ENCODE data around the gene KIRREL2. TPM values are rescaled to one million over a fixed set of nuclear protein-coding genes. Genes with fewer than 3 reads are reported as not detected.

Gene KIRREL2
- total RNA-seq, 4 donors from 2014 or later: not detected

DNA sequence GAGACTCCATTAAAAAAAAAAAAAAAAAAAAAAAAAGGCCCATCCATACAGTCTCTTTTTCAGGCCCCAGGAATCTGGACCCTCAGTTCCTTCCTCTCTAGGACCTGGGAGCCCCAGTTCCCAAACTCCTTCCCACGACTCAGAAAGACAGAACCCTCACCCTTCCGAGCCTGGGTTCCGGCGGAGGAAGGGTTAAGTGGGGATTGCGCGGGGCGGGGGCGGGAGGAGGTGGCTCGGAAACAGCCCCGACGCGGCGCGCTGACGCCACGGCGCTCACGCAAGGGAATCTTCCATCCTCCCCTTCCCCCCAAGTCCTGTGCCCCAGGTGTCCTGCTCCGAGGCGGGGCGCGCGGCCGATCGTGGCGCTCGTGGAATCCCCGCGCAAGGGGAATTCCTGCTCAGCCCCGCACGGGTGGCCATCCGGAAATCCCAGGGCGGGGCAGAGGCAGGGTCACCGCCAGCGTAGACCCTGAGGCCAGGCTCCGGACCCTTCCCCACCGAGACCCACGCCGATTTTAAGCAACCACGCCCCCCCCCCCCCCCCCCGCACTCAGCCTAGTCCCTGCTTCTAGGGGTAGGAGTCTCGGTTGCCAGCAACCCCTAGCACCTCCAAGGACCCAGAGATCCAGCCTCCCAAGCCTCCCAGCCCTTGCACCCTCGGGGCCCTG lies 43.0 kb downstream of the KIRREL2 start:
- TF ChIP-seq EP300 (IDR thresholded peaks at IDR 0.05) (no peak), POLR2A (IDR thresholded peaks at IDR 0.05) (no peak), POLR2AphosphoS5 (IDR thresholded peaks at IDR 0.05) (no peak)
- TF ChIP-seq, protein P1, sequence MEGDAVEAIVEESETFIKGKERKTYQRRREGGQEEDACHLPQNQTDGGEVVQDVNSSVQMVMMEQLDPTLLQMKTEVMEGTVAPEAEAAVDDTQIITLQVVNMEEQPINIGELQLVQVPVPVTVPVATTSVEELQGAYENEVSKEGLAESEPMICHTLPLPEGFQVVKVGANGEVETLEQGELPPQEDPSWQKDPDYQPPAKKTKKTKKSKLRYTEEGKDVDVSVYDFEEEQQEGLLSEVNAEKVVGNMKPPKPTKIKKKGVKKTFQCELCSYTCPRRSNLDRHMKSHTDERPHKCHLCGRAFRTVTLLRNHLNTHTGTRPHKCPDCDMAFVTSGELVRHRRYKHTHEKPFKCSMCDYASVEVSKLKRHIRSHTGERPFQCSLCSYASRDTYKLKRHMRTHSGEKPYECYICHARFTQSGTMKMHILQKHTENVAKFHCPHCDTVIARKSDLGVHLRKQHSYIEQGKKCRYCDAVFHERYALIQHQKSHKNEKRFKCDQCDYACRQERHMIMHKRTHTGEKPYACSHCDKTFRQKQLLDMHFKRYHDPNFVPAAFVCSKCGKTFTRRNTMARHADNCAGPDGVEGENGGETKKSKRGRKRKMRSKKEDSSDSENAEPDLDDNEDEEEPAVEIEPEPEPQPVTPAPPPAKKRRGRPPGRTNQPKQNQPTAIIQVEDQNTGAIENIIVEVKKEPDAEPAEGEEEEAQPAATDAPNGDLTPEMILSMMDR (IDR thresholded peaks at IDR 0.05): no peak
- peak overlapping the region; percentile 71 for H3K27ac ChIP-seq
- no peaks in the 10 kb centered on the region for H3K9me3 ChIP-seq
- peaks cover 25% of the 10 kb centered on the region for H3K36me3 ChIP-seq
- peak; percentile 81 to 88 for DNase-seq (ENCODE audit: low spot score in 2 of 2)
- no peaks in the 10 kb centered on the region for H3K27me3 ChIP-seq
- peak overlapping the region; percentile 70 for H3K4me3 ChIP-seq
- peaks cover 47% of the 10 kb centered on the region for H3K4me1 ChIP-seq
- WGBS: under 1% methylated on average over 37 of the region's 43 CpGs

DNA sequence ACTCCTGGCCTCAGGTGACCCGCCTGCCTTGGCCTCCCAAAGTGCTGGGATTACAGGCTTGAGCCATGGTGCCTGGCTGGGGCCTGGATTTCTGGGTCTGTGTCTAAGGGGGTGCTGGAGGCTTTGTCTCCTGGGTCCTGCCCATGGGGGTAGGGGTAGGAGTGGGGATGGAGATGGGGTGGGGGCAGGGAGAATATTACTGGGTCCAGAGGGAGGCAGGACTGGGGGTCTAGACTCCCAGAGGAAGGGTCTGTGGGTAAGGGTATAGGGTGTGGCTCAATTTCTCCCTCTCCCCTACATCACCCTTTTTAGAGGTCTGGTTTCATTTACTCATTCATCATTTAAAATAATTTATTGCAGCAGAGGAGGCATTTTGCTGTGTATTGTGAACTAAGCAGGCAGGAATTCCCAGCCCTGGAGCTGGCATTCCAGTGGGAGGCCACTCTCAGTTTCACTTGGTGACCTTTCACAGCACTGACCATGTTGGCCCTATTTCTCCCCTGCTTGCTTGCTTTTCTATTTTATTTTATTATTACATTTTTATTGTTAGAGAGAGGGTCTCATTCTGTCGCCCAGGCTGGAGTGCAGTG lies 44.4 kb downstream of the KIRREL2 start:
- peak overlapping the region; percentile 71 for H3K27ac ChIP-seq
- peak overlapping the region; percentile 70 for H3K4me3 ChIP-seq
- H3K27me3 ChIP-seq: no peaks in the 10 kb centered on the region

DNA sequence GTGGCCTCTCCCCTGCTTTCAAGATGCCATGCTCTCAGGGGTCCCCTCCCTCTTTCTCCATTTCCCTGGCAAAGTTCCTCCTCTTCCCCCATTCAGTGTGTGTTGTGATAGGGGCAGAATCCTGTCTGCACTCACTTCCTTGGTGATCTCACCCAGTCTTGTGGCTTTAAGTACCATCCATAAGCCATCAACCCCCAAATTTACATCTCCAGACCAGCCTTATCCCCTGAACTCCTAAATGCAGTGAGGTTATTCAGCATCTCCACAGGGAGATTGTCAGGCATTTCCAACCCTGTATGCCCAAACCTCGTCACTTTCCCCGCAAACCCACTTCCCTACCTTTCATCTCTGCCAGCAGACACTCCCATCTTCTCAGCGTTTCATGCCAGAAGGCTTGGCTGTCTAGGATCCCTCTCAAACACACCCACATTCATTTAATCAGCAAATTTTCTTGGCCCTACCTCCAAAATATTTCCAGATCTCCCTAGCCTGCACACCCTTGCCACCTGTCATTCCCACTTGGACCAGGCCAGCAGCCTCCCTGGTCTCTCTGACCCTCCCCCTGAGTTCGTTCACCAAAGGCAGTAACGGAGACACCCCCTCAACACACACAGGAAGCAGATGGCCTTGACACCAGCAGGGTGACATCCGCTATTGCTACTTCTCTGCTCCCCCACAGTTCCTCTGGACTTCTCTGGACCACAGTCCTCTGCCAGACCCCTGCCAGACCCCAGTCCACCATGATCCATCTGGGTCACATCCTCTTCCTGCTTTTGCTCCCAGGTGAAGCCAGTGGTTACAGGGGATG lies 45.3 kb downstream of the KIRREL2 start, which contains the start of gene HCST:
HCST (plus strand) TSS at position 676 of the 808 bp plus-strand sequence; CDS start at position 741, 65 bp downstream.
- DNase-seq (ENCODE audit: low spot score in 2 of 2): no peak
- H3K9me3 ChIP-seq: no peaks in the 10 kb centered on the region
- peak within 1 kb of the TSS; percentile 21 for H3K4me3 ChIP-seq
- H3K27ac ChIP-seq: peak within 1 kb of the TSS; percentile 71
- whole genome bisulfite sequencing: 17% methylated on average over 6 of the region's 6 CpGs
- TF ChIP-seq POLR2A (IDR thresholded peaks at IDR 0.05): no peak
- TF ChIP-seq, protein P1 (IDR thresholded peaks at IDR 0.05): no peak
- TF ChIP-seq EP300 (IDR thresholded peaks at IDR 0.05): no peak
- no peak for TF ChIP-seq POLR2AphosphoS5 (IDR thresholded peaks at IDR 0.05)
- H3K4me1 ChIP-seq: peaks cover 52% of the 10 kb centered on the region
- H3K36me3 ChIP-seq: peaks cover 1% of the 10 kb centered on the region
- no peaks in the 10 kb centered on the region for H3K27me3 ChIP-seq

More for the DNA sequence above, 44.4 kb downstream of the KIRREL2 start:
- Histone ChIP-seq H3K36me3 (peaks cover 11% of the 10 kb centered on the region), H3K4me1 (peaks cover 47% of the 10 kb centered on the region), H3K9me3 (no peaks in the 10 kb centered on the region)
- DNase-seq (ENCODE audit: low spot score in 2 of 2): no peak
- 70% methylated on average over 2 of the region's 2 CpGs for WGBS
- TF ChIP-seq POLR2A (IDR thresholded peaks at IDR 0.05): no peak
- TF ChIP-seq EP300 (IDR thresholded peaks at IDR 0.05): no peak
- TF ChIP-seq, protein P1 (IDR thresholded peaks at IDR 0.05): no peak
- TF ChIP-seq POLR2AphosphoS5 (IDR thresholded peaks at IDR 0.05): no peak

DNA sequence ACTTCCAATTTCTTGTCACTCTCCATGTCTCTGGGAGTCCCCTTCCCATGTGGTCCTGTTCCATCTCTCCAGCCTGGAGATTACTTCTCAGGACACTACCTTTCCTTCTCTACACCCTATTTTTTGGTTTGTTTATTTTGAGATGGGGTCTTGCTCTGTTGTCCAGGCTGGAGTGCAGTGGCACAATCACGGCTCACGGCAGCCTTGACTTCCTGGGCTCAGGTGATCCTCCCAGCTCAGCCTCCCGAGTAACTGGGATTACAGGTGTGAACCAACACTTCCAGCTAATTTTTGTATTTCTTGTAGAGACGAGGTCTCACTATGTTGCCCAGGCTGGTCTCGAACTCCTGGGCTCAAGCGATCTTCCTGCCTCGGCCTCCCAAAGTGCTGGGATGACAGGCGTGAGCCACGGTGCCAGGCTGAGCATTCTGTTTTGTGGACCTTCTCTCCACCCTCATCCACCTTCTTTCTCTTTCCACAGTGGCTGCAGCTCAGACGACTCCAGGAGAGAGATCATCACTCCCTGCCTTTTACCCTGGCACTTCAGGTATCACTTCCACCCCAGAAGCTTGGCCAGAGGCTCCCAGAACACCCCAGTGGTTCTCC lies 46.3 kb downstream of the KIRREL2 start:
- Histone ChIP-seq H3K36me3 (no peaks in the 10 kb centered on the region), H3K4me3 (peak overlapping the region; percentile 21), H3K27me3 (no peaks in the 10 kb centered on the region), H3K4me1 (peaks cover 44% of the 10 kb centered on the region), H3K27ac (peak overlapping the region; percentile 11), H3K9me3 (no peaks in the 10 kb centered on the region)
- WGBS: 57% methylated on average over 9 of the region's 10 CpGs
- no peak for TF ChIP-seq POLR2AphosphoS5 (IDR thresholded peaks at IDR 0.05)
- TF ChIP-seq, protein P1 (IDR thresholded peaks at IDR 0.05): no peak
- no peak for TF ChIP-seq EP300 (IDR thresholded peaks at IDR 0.05)
- TF ChIP-seq POLR2A (IDR thresholded peaks at IDR 0.05): no peak
- no peak for DNase-seq (ENCODE audit: low spot score in 2 of 2)

Data from suprapubic skin (tissue), 4 donors.